Medulla oblongata (tissue), 1 donor: Measurements from ENCODE around the gene BOC.

Source experiments
- DNase-seq: peaks from one replicate; pipeline ENCODE4 v3.0.0-alpha.2; 2015; ENCODE audit errors: extremely low spot score

BOC gene

GRCh38 chr3:113249601-113250000 lies 38.2 kb downstream of the BOC start:
- DNase-seq: no peak

- no peak for DNase-seq
These were observed 39.2 kb downstream of the BOC start for GRCh38 chr3:113250566-113250965.

DNA sequence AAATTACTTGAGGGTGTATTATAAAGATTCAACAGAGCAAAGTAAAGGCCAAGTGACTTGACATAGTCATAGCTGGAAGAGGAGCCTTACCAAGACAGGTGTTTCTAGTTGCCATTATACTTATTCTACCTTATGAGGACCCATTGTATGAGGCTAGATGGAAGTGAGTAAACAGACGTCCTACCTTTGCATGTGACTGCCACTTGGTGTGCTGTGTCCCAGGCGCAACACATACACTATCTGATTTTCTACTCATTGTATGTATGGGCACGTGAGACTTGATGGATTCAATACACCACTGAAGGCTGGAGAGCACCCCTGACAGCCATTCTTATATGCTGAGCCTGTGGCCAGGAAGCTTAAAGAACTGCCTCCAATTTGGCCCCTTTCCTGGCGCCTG lies 40.5 kb downstream of the BOC start:
- no peak for DNase-seq

DNA sequence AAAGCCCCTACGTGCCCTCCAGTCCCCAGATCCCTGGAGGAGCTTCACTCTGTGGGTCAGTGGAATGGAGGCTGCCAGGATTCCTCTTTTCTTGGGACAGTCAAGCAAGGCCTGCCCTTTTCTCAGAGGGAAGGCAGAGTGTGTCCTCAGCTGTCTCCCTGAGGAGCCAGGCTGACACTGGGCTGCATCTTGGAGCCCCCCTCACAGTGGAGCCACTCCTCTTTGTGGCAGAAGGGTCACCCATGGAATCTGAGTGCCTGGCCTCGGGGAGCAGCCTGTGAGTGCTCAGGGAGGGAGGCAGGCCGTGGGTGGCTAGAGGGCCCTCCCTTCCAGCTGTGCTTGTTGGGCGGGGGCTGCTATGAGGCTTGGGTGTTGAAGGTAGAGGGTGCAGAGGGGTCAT lies 41.2 kb downstream of the BOC start:
- DNase-seq: no peak

GRCh38 chr3:113253702-113254101 lies 42.3 kb downstream of the BOC start:
- no peak for DNase-seq

- DNase-seq: peak; percentile 66
These were observed 43.0 kb downstream of the BOC start for GRCh38 chr3:113254171-113254947.

GRCh38 chr3:113255100-113255853 lies 43.9 kb downstream of the BOC start:
- DNase-seq: peak; percentile 57

DNA sequence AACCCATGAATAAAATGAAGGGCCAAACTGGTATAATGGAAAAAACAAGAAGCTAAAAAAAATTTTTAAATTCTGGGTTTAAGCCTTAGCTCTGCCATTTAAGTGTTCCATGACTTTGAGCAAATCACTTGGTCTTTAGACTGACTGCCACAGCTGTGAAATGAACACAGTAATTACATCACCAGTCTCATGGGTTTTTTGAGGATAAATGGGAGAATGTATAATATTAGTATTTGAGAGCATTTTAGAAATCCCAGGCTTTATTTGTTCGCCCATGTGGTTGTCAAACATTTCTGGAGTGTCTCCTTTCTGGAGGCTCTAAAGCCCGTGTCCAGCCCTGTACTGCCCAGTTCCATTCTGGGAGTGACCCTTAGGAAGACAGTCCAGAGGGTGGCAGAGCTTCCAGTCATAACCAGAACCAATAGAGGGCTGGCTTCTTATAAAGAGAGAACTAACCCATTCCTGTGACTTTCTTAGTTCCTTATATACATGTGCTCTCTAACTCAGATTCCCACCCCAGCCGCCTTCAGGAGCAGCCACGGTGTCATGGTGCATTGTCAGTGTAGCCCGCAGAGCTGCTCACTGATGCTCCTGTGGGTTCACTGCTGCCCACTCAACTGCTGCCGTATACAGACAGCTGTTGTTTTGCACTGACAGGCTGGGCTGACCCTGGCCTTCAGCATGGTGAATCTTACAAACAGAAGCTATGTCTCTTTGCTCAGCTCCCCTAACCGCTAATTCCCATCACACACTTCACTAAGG lies 44.7 kb downstream of the BOC start:
- no peak for DNase-seq

- no peak for DNase-seq
These were observed 47.0 kb downstream of the BOC start for GRCh38 chr3:113258361-113258760.

- peak; percentile 27 for DNase-seq
These were observed 47.8 kb downstream of the BOC start for GRCh38 chr3:113259196-113259595.

GRCh38 chr3:113261063-113261625 lies 49.8 kb downstream of the BOC start:
- no peak for DNase-seq

DNA sequence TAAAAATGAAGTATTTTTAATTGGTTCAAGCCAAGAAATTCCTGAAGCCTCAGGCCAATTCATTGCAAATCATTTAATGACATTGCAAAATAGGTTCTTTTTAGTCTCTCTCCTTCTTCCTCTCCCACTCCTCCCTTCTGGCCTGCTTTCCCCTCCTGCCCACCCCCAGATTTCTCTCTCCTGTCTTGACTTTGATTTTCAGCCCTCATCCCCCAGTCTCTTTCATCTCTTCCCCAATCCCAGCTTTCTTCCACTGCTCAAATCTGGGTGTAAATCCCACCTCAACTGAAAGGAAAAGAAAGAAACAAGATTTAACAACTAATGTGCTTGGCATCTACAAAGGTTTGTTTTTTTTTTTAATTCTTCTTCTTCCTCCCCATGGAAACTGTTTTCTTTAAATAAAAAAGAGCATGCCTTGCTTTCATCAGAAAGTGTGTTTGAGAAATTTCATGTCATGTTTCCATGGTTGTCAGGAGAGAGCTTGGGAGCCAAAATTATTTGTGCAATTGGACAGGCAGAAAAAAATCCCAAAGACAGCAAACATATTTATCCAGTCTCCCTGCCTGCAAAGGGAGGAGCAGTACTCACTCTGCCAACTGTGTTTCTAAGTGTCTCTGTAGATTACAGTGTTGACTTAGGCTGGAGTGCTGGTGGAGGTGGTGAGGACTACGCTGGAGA lies 50.4 kb downstream of the BOC start:
- peak; percentile 16 for DNase-seq

- no peak for DNase-seq
These were observed 50.9 kb downstream of the BOC start for GRCh38 chr3:113262304-113262665.

DNA sequence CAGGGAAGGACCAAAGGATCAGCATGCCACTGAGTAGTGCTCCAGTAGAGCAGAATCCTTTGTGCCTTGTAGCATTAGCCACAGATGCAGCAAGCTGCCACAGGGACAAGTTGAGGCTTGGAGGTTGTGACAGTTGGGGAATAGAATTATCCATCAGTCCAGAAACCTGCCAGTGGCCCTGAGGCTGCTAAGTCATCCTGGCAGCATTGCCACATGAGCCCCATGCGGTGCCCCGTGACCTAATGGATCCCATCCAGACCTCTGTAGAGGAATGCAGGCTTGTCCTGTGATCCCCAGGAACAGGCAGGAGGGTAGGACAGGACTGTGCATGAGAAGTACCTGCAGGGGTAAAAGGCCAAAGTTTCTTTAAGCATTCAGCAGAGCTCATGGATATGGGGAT lies 51.7 kb downstream of the BOC start:
- DNase-seq: no peak

- no peak for DNase-seq
These were observed 52.4 kb downstream of the BOC start for GRCh38 chr3:113263778-113264177.

GRCh38 chr3:113264283-113265131 lies 53.1 kb downstream of the BOC start:
- DNase-seq: peak; percentile 70

DNA sequence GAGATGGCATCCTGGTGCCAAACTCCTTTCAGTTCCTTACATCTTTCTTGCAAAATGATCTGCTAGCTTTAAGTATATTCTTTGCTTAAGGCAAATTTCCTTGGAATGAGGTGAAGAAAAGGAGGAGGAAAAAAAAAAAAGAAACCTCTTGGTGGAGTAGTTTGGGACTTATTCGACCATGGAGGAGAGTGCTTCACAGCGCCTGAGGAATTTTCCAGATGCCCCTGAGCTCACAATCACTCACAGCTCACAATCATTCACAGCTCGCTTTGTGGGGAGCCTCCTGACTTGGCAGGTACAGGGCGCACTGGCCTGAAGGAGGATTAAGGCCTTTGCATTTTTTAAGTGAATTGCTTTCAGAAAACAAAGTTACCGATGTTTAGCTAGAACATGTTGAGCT lies 53.9 kb downstream of the BOC start:
- peak; percentile 42 for DNase-seq

- DNase-seq: no peak
These were observed 55.4 kb downstream of the BOC start for GRCh38 chr3:113266738-113267137.

DNA sequence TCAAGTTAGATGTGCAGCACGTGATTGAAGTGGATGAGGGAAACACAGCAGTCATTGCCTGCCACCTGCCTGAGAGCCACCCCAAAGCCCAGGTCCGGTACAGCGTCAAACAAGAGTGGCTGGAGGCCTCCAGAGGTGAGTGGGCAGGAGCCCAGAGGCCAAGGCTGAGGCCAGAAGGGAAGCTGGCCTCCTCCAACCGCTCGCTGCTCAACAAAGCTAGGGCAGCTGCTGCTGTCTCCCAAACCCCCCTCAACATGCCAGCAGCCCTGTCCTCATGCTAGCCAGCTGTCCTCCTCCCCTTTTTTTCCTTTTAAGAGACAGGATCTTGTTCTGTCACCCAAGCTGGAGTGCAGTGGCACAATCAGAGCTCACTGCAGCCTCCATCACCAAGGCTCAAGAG lies 57.0 kb downstream of the BOC start:
- no peak for DNase-seq

DNA sequence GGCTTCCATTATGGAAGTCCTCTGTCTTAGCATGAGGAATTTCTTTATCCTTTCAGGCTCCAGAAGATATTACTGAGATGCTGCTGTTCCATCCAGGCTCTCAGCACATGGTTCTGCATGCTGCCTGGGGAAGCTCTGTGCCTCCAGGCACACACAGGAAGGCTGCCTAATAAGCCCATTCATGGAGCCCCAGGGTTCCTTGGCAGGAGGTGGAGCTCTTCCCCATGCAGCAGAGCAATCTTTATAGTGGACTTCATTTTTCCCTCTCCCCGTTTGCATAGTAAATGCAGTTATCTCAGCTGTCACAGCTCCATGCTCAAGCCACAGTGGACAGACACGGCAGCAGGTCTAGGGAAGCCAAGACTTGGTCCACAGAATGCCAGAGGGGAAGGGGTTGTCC lies 57.6 kb downstream of the BOC start:
- DNase-seq: no peak

DNA sequence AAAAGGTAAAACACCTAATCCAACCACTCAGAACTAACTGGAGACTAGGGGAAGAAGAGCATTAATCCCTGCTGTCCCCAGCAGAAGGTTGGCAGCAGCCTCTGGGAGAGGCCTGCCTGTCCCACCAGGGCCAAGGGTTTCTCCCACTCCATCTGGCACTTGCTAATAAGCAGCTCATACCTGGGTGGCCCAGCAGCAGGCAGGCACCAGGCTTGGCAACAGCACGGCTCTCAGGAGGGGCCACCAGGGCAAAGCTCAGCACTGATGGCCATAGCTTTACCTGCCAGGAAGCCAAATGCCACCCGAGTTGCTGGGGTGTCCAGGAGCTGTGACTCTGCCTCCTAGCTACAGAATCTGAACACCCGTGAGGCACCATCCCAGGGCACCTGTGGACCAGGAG lies 58.3 kb downstream of the BOC start:
- DNase-seq: no peak
